Skin epidermis (tissue), 12 donors: ENCODE results near the gene CHST12.
"Not testable (repeated sequence)": the region's sequence is repeated elsewhere in the genome, so short reads cannot be mapped to it uniquely, and the experiment has no call there.

ENCODE experiments used
- H3K27ac ChIP-seq, 21 experiments: fragments of 200-600 bp; sonication (generic) in 11 of 21; one replicate each; pipeline ENCODE4 v1.5.0; 2020; ENCODE audit warnings: mild to moderate bottlenecking in 3 of 21, inconsistent platforms in 2 of 21, moderate library complexity in 2 of 21
- H3K4me3 ChIP-seq, 7 experiments: fragments of 200-600 bp; sonication (generic) in 2 of 7; one replicate each; pipeline ENCODE4 v1.5.0; 2020; ENCODE audit warnings: inconsistent platforms in 2 of 7, mild to moderate bottlenecking in 2 of 7, moderate library complexity in 1 of 7

CHST12 gene

GRCh38 chr7:2398506-2398905 lies 4.9 kb upstream of the CHST12 start:
- Histone ChIP-seq H3K27ac (no peak overlapping the region), H3K4me3 (no peak overlapping the region)

- H3K27ac ChIP-seq = peak overlapping the region in 19 of 21 experiments; percentile 5 to 86 (median 66)
- no peak overlapping the region for H3K4me3 ChIP-seq
Measured at GRCh38 chr7:2399848-2400587, 3.4 kb upstream of the CHST12 start.

- Histone ChIP-seq H3K27ac (peak overlapping the region in 5 of 21 experiments; percentile 20 to 73 (median 54)), H3K4me3 (peak overlapping the region; percentile 22 to 94 (median 82))
Measured at GRCh38 chr7:2402687-2403013, 761 bp upstream of the CHST12 start.

GRCh38 chr7:2403718-2404648 lies 572 bp downstream of the CHST12 start:
- Histone ChIP-seq H3K4me3 (peak overlapping the region; percentile 71 to 94 (median 82)), H3K27ac (peak overlapping the region; percentile 63 to 96 (median 86))

GRCh38 chr7:2404714-2405119 lies 1.3 kb downstream of the CHST12 start:
- peak overlapping the region in 17 of 21 experiments; percentile 72 to 96 (median 87) for H3K27ac ChIP-seq
- peak overlapping the region; percentile 71 to 94 (median 82) for H3K4me3 ChIP-seq

- Histone ChIP-seq H3K27ac (peak overlapping the region in 14 of 21 experiments; percentile 13 to 92 (median 76)), H3K4me3 (peak overlapping the region in 3 of 7 experiments; percentile 17 to 71 (median 22))
Measured at GRCh38 chr7:2405201-2405600, 1.8 kb downstream of the CHST12 start.

- Histone ChIP-seq H3K4me3 (peak overlapping the region in 4 of 7 experiments; percentile 7 to 71 (median 20)), H3K27ac (peak overlapping the region in 17 of 21 experiments; percentile 1 to 92 (median 59))
Measured at GRCh38 chr7:2405601-2406345, 2.4 kb downstream of the CHST12 start.

- H3K27ac ChIP-seq = peak overlapping the region in 16 of 21 experiments; percentile 7 to 71 (median 38)
Measured at GRCh38 chr7:2409745-2410414, 6.5 kb downstream of the CHST12 start.

DNA sequence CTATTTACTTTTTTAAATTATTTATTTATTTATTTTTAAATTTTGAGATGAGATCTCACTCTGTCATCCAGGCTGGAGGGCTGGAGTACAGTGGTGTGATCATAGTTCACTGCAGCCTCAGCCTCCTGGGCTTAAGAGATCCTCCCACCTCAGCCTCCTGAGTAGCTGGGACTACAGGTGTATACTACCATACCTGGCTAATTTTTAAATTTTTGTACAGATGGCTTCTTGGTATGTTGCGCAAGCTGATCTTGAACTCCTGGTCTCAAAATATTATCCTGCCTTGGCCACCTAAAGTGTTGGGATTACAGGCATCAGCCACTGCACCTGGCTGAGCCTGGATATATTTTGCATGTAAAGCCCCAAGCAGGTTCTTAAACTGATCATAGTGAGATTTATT lies 7.6 kb downstream of the CHST12 start:
- peak overlapping the region in 6 of 21 experiments; percentile 17 to 67 (median 60) for H3K27ac ChIP-seq

More at GRCh38 chr7:2409745-2410414, 6.5 kb downstream of the CHST12 start:
- H3K4me3 ChIP-seq = no peak overlapping the region

DNA sequence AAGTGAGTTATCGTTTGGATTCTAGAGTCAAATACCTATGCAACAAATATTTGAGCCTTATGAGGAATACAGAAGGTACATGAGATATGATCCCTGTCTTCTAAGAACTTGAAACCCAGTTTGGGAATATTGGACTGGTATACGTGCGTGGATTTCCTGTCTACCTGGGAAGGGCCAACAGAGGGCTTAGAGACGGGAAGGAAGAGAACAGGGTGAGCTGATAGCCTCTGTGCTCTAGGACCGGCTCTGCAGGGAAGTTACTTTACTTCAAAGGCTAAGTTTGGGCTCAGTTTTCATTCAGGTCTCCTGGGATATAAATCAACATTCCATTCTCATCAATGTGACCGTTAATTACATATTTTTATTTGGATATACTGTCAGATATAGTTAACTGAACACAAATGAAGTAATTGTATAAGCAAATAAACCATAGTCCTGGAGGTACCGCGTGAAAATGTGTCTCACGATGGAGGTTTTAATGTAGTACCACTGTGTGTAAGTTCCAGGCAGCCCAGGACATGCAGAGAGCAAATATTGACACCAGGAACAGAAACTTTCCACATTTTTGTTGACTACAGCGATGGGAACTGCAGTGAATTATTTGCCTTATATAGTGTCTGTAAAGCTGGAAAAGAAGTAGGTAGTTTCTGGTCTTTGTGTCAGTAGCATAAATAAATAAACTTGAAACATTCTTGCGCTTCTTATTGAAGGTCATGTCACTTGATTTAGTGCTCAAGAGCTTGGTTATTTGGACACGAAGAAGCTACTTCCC lies 8.6 kb downstream of the CHST12 start:
- Histone ChIP-seq H3K4me3 (no peak overlapping the region), H3K27ac (peak overlapping the region in 9 of 21 experiments; percentile 6 to 58 (median 22))

More for the DNA sequence above, 7.6 kb downstream of the CHST12 start:
- H3K4me3 ChIP-seq = no peak overlapping the region

DNA sequence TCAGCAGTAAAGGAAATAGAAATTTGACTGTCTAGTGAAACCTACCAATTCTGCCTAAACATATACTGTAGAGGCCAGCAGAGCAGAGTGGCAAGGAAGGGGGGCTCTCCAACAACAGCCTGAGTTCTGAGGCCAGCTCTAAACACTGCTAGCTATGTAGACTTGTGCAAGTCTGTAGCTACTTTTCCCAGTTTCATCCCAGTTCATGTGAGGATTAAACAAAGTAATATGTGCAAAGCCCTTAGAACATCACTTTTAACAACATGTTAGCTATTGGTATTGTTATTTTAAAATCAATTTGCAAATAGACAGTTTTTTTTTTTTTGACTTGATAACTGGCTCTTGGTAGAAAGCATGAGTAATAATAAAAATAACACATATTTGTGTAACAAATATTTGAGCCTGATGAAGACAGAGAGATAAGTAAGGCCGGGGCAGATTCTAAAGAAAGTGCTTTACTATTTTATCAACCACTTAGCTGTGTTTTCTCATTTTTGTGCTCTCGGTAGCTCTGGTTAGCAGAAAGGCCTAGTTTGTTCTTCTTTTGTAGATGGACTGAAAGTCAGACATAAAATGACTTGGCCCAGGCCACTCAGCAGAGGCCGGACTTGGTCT lies 9.3 kb downstream of the CHST12 start:
- H3K4me3 ChIP-seq = no peak overlapping the region
- peak overlapping the region in 6 of 21 experiments; percentile 1 to 58 (median 17) for H3K27ac ChIP-seq

GRCh38 chr7:2416063-2416462 lies 12.7 kb downstream of the CHST12 start:
- Histone ChIP-seq H3K27ac (no peak overlapping the region), H3K4me3 (no peak overlapping the region)

- Histone ChIP-seq H3K27ac (peak overlapping the region in 1 of 21 experiments; percentile 10), H3K4me3 (no peak overlapping the region)
Measured at GRCh38 chr7:2416650-2417049, 13.2 kb downstream of the CHST12 start.

DNA sequence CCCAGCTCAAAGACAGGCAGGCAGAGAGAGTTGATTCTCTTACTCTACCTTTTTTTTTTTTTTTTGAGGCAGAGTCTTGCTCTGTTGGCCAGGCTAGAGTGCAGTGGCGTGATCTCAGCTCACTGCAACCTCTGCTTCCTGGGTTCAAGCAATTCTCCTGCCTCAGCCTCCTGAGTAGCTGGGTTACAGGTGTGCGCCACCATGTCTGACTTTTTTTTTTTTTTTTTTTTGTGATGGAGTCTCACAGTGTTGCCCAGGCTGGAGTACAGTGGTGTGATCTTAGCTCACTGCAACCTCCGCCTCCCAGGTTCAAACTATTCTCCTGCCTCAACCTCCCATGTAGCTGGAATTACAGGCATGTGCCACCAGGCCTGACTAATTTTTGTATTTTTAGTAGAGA lies 13.8 kb downstream of the CHST12 start:
- H3K27ac ChIP-seq = peak overlapping the region in 2 of 21 experiments; percentile 31 to 56
- not testable (repeated sequence) for H3K4me3 ChIP-seq

DNA sequence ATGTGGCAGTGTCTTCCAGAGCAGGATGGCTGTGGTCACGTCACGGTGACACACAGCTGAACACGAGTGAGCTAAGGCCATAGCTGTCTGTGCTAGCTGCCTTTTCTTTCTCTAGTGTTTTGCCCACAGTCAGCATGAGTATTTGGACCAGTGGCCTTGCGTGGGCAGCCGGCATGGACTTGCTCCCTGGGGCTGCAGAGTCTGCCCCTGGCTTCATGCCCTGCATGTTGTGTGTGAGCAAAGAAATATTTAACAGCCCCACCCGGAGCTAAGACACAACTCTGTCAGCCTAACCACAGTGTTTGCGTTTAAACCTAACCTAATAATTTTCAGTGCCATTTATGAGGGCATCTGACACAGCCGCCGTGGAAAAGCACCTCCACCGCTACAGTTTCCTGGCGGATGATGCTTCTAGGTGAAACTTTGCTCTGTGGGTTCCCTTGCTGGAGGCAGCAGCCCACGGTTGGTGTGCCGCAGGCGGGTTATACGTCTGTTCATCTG lies 14.6 kb downstream of the CHST12 start:
- no peak overlapping the region for H3K4me3 ChIP-seq
- peak overlapping the region in 9 of 21 experiments; percentile 13 to 56 (median 33) for H3K27ac ChIP-seq

DNA sequence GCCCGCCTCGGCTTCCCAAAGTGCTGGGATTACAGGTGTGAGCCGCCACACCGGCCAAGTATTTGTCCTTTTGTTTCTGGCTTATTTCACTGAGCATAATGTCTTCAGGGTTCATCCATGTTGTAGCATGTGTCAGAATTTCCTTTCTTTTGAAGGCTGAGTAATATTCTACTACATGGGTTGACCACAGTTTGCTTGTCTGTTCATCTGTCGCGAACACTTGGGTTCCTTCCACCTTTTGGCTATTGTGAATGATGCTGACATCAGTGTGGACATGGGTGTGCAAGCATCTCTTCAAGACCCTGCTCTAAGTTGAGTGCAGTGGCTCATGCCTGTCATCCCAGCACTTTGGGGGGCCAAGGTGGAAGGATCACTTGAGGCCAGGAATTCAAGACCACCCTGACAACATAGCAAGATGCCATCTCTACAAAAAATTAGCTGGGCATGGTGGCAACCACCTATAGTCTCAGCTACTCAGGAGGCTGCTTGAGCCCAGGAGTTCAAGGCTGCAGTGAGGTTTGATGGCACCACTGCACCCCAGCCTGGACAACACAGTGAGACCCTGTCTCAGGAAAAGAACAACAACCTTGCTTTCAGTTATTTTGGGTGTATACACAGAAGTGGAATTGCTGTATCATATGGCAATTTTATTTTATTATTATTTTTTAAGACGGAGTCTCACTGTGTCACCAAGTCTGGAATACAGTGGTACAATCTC lies 17.0 kb downstream of the CHST12 start:
- H3K4me3 ChIP-seq = no peak overlapping the region
- H3K27ac ChIP-seq = no peak overlapping the region

- H3K27ac ChIP-seq = no peak overlapping the region
- H3K4me3 ChIP-seq = no peak overlapping the region
Measured at GRCh38 chr7:2421943-2422310, 18.5 kb downstream of the CHST12 start.
